ENCODE data around the gene GALNT16.

GRCh38 chr14:69224946-69225345 is 35.0 kb upstream of the GALNT16 start:
- TF ChIP-seq REST (IDR thresholded peaks at IDR 0.05; ENCODE audit: insufficient read depth in 1 of 2, low read depth in 2 of 2, low read length in 2 of 2), result no peak
- TF ChIP-seq POLR2AphosphoS5 (IDR thresholded peaks at IDR 0.05; ENCODE audit: low read depth, low read length), result no peak
- TF ChIP-seq TAF1 (IDR thresholded peaks at IDR 0.05; ENCODE audit: borderline replicate concordance, insufficient read depth, low read length), result no peak
- TF ChIP-seq FOXP2 (optimal IDR thresholded peaks at IDR 0.05; ENCODE audit: borderline replicate concordance, extremely low read depth, extremely low read length, insufficient read depth), result no peak
- TF ChIP-seq SIN3A (IDR thresholded peaks at IDR 0.05; ENCODE audit: borderline replicate concordance, insufficient read depth, low read length), result no peak

Data from PFSK-1 (cell line).